ENCODE data around the gene EXOC6.

Gene EXOC6

DNA sequence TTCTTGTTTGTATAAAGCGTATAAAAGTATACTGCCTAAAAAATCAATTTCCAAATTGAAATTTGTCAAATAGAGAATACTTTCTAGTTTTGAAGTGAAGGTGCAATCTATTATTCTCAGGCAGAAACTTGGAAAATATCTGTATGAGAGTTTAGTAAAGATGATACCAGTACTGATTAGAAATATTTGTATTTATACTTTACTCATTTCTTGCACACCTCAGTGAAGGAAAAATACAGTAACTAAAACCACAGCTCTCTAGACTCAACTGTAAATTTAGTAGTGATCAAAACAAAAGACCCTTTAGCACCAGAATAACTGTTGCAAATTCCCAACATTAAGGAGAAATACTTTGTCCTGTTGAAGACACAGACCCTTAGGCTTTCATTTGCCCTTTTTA, 140.9 kb downstream of the EXOC6 start:
- Histone ChIP-seq H3K4me3 (IDR thresholded peaks at IDR 0.05; ENCODE audit: insufficient read depth, low read depth, low read length) (no peak overlapping the region), H3K27ac (no peak overlapping the region), H2AFZ (ENCODE audit: low read depth) (no peak overlapping the region), H4K20me1 (ENCODE audit: insufficient read depth) (no peaks in the 10 kb centered on the region), H3K79me2 (ENCODE audit: insufficient read depth, low read depth) (no peaks in the 10 kb centered on the region), H3K27me3 (ENCODE audit: insufficient read depth, low read depth) (no peaks in the 10 kb centered on the region), H3K9ac (no peak overlapping the region), H3K4me1 (ENCODE audit: low read depth, poor library complexity, severe bottlenecking) (peaks cover 39% of the 10 kb centered on the region), H3K36me3 (ENCODE audit: insufficient read depth) (no peaks in the 10 kb centered on the region), H3K4me2 (no peak overlapping the region)
- TF ChIP-seq, protein P1, sequence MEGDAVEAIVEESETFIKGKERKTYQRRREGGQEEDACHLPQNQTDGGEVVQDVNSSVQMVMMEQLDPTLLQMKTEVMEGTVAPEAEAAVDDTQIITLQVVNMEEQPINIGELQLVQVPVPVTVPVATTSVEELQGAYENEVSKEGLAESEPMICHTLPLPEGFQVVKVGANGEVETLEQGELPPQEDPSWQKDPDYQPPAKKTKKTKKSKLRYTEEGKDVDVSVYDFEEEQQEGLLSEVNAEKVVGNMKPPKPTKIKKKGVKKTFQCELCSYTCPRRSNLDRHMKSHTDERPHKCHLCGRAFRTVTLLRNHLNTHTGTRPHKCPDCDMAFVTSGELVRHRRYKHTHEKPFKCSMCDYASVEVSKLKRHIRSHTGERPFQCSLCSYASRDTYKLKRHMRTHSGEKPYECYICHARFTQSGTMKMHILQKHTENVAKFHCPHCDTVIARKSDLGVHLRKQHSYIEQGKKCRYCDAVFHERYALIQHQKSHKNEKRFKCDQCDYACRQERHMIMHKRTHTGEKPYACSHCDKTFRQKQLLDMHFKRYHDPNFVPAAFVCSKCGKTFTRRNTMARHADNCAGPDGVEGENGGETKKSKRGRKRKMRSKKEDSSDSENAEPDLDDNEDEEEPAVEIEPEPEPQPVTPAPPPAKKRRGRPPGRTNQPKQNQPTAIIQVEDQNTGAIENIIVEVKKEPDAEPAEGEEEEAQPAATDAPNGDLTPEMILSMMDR (conservative IDR thresholded peaks at IDR 0.05; ENCODE audit: low read depth, low read length), result no peak

DNA sequence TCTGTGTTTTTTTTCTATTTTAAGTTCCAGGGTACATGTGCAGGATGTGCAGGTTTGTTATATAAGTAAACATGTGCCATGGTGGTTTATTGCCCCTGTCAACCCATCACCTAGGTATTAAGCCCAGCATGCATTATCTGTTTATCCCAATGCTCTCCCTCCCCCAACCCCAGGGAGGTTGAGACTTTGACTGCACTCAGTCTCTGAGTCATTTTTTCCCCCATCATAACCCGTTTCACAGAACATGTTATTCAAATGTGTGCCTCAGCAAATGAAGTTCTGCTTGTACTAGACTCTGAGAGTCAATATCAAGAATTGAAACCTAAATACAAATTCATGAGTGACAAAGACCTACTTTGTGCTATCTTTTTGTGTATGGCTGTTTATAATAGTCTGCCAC, 142.3 kb downstream of the EXOC6 start:
- TF ChIP-seq, protein P1 (conservative IDR thresholded peaks at IDR 0.05; ENCODE audit: low read depth, low read length), result no peak
- H3K27me3 ChIP-seq (ENCODE audit: insufficient read depth, low read depth), result no peaks in the 10 kb centered on the region
- H4K20me1 ChIP-seq (ENCODE audit: insufficient read depth), result no peaks in the 10 kb centered on the region
- H3K9ac ChIP-seq, result no peak overlapping the region
- peaks cover 53% of the 10 kb centered on the region for H3K4me1 ChIP-seq (ENCODE audit: low read depth, poor library complexity, severe bottlenecking)
- no peaks in the 10 kb centered on the region for H3K36me3 ChIP-seq (ENCODE audit: insufficient read depth)
- no peak overlapping the region for H2AFZ ChIP-seq (ENCODE audit: low read depth)
- H3K27ac ChIP-seq, result 0 out of 2 replicates have a peak overlapping the region, but pooled peaks have one; percentile 1
- H3K4me3 ChIP-seq (IDR thresholded peaks at IDR 0.05; ENCODE audit: insufficient read depth, low read depth, low read length), result no peak overlapping the region
- H3K4me2 ChIP-seq, result peak overlapping the region; percentile 31
- H3K79me2 ChIP-seq (ENCODE audit: insufficient read depth, low read depth), result no peaks in the 10 kb centered on the region

DNA sequence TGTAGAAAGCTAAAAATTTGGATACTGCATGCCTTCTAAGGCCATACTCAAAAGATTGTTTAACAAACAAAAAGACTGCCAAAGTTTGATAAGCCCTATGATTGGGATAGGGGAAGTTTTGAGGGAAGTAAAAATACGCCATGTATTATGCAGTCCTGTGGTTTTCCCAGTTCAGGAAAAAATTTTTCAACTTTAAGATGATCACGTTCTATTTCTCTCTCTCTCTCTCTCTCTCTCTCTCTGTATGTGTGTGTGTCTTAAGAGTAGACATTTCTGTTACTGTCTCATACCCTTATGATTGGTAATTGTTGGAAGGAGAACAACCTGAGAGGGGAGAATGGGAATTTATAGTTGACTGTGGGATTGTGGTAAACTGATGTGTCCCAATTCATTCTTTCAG, 143.2 kb downstream of the EXOC6 start:
- no peak overlapping the region for H3K27ac ChIP-seq
- no peak overlapping the region for H3K9ac ChIP-seq
- no peak overlapping the region for H3K4me3 ChIP-seq (IDR thresholded peaks at IDR 0.05; ENCODE audit: insufficient read depth, low read depth, low read length)
- H3K4me2 ChIP-seq, result no peak overlapping the region
- no peaks in the 10 kb centered on the region for H4K20me1 ChIP-seq (ENCODE audit: insufficient read depth)
- TF ChIP-seq, protein P1 (conservative IDR thresholded peaks at IDR 0.05; ENCODE audit: low read depth, low read length), result no peak
- H3K36me3 ChIP-seq (ENCODE audit: insufficient read depth), result no peaks in the 10 kb centered on the region
- H2AFZ ChIP-seq (ENCODE audit: low read depth), result no peak overlapping the region
- H3K4me1 ChIP-seq (ENCODE audit: low read depth, poor library complexity, severe bottlenecking), result peaks cover 62% of the 10 kb centered on the region
- H3K79me2 ChIP-seq (ENCODE audit: insufficient read depth, low read depth), result no peaks in the 10 kb centered on the region
- H3K27me3 ChIP-seq (ENCODE audit: insufficient read depth, low read depth), result no peaks in the 10 kb centered on the region

DNA sequence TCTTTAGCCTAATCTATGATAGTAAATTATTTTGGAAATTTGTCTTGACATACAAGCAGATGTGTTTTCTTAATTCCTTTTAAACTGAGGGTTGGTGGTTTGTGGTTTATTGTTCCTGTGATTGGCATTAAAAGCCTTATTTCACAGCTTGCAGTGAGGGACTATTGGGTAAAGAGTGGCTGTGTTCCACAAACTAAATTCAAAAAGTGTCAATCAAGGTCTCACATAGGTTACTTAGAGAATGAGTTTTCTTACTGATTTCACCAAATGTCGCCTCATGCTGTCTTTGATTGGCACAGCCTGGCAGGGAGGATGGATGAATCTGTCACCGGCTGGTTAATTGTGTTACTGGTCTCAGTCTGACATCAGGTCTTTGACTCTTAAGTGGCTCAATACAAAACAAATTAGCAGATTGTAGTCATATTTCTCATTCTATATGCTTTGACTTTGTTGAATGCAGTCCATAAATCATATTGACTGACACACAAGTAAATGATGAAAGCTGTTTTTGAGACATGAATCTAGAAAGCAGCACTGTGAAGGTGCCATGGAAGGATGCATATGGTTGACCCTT, 145.5 kb downstream of the EXOC6 start:
- H3K4me3 ChIP-seq (IDR thresholded peaks at IDR 0.05; ENCODE audit: insufficient read depth, low read depth, low read length), result no peak overlapping the region
- 0 out of 2 replicates have a peak overlapping the region, but pooled peaks have one; percentile 23 for H3K9ac ChIP-seq
- TF ChIP-seq, protein P1 (conservative IDR thresholded peaks at IDR 0.05; ENCODE audit: low read depth, low read length), result no peak
- peak overlapping the region; percentile 67 for H3K27ac ChIP-seq
- no peaks in the 10 kb centered on the region for H4K20me1 ChIP-seq (ENCODE audit: insufficient read depth)
- peak overlapping the region; percentile 69 for H3K4me2 ChIP-seq
- H3K36me3 ChIP-seq (ENCODE audit: insufficient read depth), result no peaks in the 10 kb centered on the region
- peaks cover 76% of the 10 kb centered on the region for H3K4me1 ChIP-seq (ENCODE audit: low read depth, poor library complexity, severe bottlenecking)
- no peaks in the 10 kb centered on the region for H3K79me2 ChIP-seq (ENCODE audit: insufficient read depth, low read depth)
- H2AFZ ChIP-seq (ENCODE audit: low read depth), result peak overlapping the region; percentile 18; the same call in 1 of the 2 replicates
- no peaks in the 10 kb centered on the region for H3K27me3 ChIP-seq (ENCODE audit: insufficient read depth, low read depth)

Data from KMS-11 (cell line).